Measurements from ENCODE around the gene CYB5A. TPM values are rescaled to one million over a fixed set of nuclear protein-coding genes. Genes with fewer than 3 reads are reported as not detected.

Gene CYB5A
- total RNA-seq, 4 donors from 2014 or later: 44.6 to 204 (median 51.9) TPM

- TF ChIP-seq POLR2A (IDR thresholded peaks at IDR 0.05) (no peak), CTCF (IDR thresholded peaks at IDR 0.05) (no peak)
- Histone ChIP-seq H3K36me3 (no peaks in the 10 kb centered on the region), H3K27me3 (no peaks in the 10 kb centered on the region), H3K4me3 (peak overlapping the region in 1 of 2 donors; percentile 62), H3K4me1 (peaks cover 0 to 4% of the 10 kb centered on the region in 2 donors), H3K9me3 (no peaks in the 10 kb centered on the region), H3K27ac (peak overlapping the region; percentile 18 to 76)
- intact Hi-C loops (cut with DNase I; ENCODE audit: low total_unique reads): no loop called here
- DNase-seq: no peak
Measured at GRCh38 chr18:74290021-74290420, 1.7 kb downstream of the CYB5A start.

GRCh38 chr18:74289137-74289536, 2.6 kb downstream of the CYB5A start:
- Histone ChIP-seq H3K27ac (peak overlapping the region; percentile 8 to 62), H3K4me1 (peaks cover 0 to 4% of the 10 kb centered on the region in 2 donors), H3K4me3 (peak overlapping the region in 1 of 2 donors; percentile 11), H3K27me3 (no peaks in the 10 kb centered on the region), H3K36me3 (no peaks in the 10 kb centered on the region), H3K9me3 (no peaks in the 10 kb centered on the region)
- no peak for DNase-seq
- TF ChIP-seq POLR2A (IDR thresholded peaks at IDR 0.05) (no peak), CTCF (IDR thresholded peaks at IDR 0.05) (no peak)
- intact Hi-C loops (cut with DNase I; ENCODE audit: low total_unique reads): no loop called here

- Histone ChIP-seq H3K36me3 (no peaks in the 10 kb centered on the region), H3K27ac (peak overlapping the region; percentile 8 to 62), H3K27me3 (no peaks in the 10 kb centered on the region), H3K4me3 (peak overlapping the region in 1 of 2 donors; percentile 11), H3K4me1 (peaks cover 1 to 4% of the 10 kb centered on the region in 2 donors), H3K9me3 (no peaks in the 10 kb centered on the region)
- TF ChIP-seq CTCF (IDR thresholded peaks at IDR 0.05) (no peak), POLR2A (IDR thresholded peaks at IDR 0.05) (no peak)
- no peak for DNase-seq
- intact Hi-C loops (cut with DNase I; ENCODE audit: low total_unique reads): no loop called here
Measured at GRCh38 chr18:74288730-74289129, 3.0 kb downstream of the CYB5A start.

- Histone ChIP-seq H3K4me3 (no peak overlapping the region), H3K27me3 (no peaks in the 10 kb centered on the region), H3K4me1 (peaks cover 4 to 6% of the 10 kb centered on the region in 2 donors), H3K27ac (peak overlapping the region in 1 of 2 donors; percentile 62), H3K36me3 (no peaks in the 10 kb centered on the region), H3K9me3 (no peaks in the 10 kb centered on the region)
- TF ChIP-seq POLR2A (IDR thresholded peaks at IDR 0.05) (no peak), CTCF (IDR thresholded peaks at IDR 0.05) (no peak)
- DNase-seq: no peak
- intact Hi-C loops (cut with DNase I; ENCODE audit: low total_unique reads): no loop called here
Measured at GRCh38 chr18:74288041-74288440, 3.7 kb downstream of the CYB5A start.

- Histone ChIP-seq H3K36me3 (no peaks in the 10 kb centered on the region), H3K4me3 (no peak overlapping the region), H3K27me3 (no peaks in the 10 kb centered on the region), H3K4me1 (peaks cover 11 to 15% of the 10 kb centered on the region in 2 donors), H3K9me3 (no peaks in the 10 kb centered on the region), H3K27ac (no peak overlapping the region)
- DNase-seq: no peak
- intact Hi-C loops (cut with DNase I; ENCODE audit: low total_unique reads): no loop called here
- no peak for TF ChIP-seq POLR2A (IDR thresholded peaks at IDR 0.05)
- no peak for TF ChIP-seq CTCF (IDR thresholded peaks at IDR 0.05)
Measured at GRCh38 chr18:74286856-74287255, 4.9 kb downstream of the CYB5A start.

Data from uterus (tissue), 4 donors.